Measurements from ENCODE around the gene NGFR. TPM values are rescaled to one million over a fixed set of nuclear protein-coding genes. Genes with fewer than 3 reads are reported as not detected.

NGFR gene
- total RNA-seq, 2 experiments from 2014 or later, result 0.10 to 1.1 TPM

DNA sequence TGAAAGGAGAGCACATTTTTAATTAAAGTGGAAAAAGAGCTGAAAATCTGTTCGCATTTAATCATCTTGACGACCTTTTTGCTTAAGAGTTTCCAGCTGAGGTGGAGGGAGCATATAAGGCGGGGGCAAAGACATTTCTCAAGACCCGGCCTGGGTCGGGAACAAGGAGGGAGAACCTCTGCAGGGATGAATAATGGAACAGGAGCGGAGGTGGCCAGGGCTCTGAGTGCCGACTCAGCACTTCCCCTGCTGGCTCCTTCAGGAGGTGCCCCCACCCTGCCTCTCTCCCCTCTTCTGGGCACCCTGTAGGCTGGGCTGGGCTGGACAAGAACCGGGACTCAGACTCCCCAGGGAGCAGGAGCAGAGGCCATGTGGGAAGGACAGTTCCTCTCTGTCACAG lies 7.9 kb upstream of the NGFR start:
- no peaks in the 10 kb centered on the region for H3K4me1 ChIP-seq (ENCODE audit: insufficient read depth, low read length, poor library complexity, severe bottlenecking)
- no peak overlapping the region for H3K4me3 ChIP-seq (ENCODE audit: low read depth, low read length, poor library complexity, severe bottlenecking)
- no peak overlapping the region for H2AFZ ChIP-seq (ENCODE audit: low read length)
- H3K9me3 ChIP-seq (ENCODE audit: low read length), result no peaks in the 10 kb centered on the region
- H4K20me1 ChIP-seq (ENCODE audit: insufficient read depth, low read length), result no peaks in the 10 kb centered on the region
- CTCF ChIA-PET (ENCODE audit: unreplicated experiment), result no interaction called here
- no peak for DNase-seq (ENCODE audit: low spot score)
- TF ChIP-seq, protein P1, sequence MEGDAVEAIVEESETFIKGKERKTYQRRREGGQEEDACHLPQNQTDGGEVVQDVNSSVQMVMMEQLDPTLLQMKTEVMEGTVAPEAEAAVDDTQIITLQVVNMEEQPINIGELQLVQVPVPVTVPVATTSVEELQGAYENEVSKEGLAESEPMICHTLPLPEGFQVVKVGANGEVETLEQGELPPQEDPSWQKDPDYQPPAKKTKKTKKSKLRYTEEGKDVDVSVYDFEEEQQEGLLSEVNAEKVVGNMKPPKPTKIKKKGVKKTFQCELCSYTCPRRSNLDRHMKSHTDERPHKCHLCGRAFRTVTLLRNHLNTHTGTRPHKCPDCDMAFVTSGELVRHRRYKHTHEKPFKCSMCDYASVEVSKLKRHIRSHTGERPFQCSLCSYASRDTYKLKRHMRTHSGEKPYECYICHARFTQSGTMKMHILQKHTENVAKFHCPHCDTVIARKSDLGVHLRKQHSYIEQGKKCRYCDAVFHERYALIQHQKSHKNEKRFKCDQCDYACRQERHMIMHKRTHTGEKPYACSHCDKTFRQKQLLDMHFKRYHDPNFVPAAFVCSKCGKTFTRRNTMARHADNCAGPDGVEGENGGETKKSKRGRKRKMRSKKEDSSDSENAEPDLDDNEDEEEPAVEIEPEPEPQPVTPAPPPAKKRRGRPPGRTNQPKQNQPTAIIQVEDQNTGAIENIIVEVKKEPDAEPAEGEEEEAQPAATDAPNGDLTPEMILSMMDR (conservative IDR thresholded peaks at IDR 0.05; ENCODE audit: low read length), result no peak
- TF ChIP-seq EZH2phosphoT487 (IDR thresholded peaks at IDR 0.05; ENCODE audit: borderline replicate concordance, low read depth, low read length), result no peak
- POLR2A ChIA-PET, result no interaction called here
- no peak overlapping the region for H3K27ac ChIP-seq (ENCODE audit: low read depth, low read length, poor library complexity, severe bottlenecking)
- H3K4me2 ChIP-seq (ENCODE audit: low read length), result no peak overlapping the region
- intact Hi-C loops (cut with micrococcal nuclease; ENCODE audit: unreplicated experiment), result no loop called here
- H3K9me2 ChIP-seq (ENCODE audit: insufficient read depth, low read length), result no peaks in the 10 kb centered on the region
- H3K79me2 ChIP-seq (ENCODE audit: insufficient read depth, low read depth, low read length), result no peaks in the 10 kb centered on the region
- BruUV-seq (replicated peaks), result no TSS peak
- H3K36me3 ChIP-seq (ENCODE audit: insufficient read depth, low read length), result no peaks in the 10 kb centered on the region

DNA sequence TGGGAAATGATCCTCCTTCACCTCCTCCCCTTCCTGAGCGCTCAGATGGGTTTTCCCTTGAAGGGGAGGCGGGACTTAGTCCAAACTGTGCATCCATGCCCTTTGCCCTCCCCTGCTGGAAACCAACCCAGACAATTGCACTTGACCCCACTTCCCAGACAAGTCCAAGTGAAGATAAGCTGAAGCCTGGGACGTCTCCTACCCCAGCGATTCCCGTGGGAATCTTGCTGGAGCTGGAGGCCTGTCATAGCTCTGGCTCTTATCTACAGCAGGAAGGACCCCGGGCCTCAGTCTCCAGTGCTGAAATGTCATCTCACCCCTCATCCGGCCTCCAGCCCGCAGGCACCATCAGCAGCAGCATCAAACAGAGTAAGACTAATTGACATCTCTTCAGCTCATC lies 6.5 kb upstream of the NGFR start:
- Histone ChIP-seq H3K9me2 (ENCODE audit: insufficient read depth, low read length) (no peaks in the 10 kb centered on the region), H3K4me2 (ENCODE audit: low read length) (no peak overlapping the region), H3K9me3 (ENCODE audit: low read length) (no peaks in the 10 kb centered on the region), H2AFZ (ENCODE audit: low read length) (no peak overlapping the region), H3K4me1 (ENCODE audit: insufficient read depth, low read length, poor library complexity, severe bottlenecking) (no peaks in the 10 kb centered on the region), H3K27ac (ENCODE audit: low read depth, low read length, poor library complexity, severe bottlenecking) (no peak overlapping the region), H3K79me2 (ENCODE audit: insufficient read depth, low read depth, low read length) (no peaks in the 10 kb centered on the region), H3K36me3 (ENCODE audit: insufficient read depth, low read length) (no peaks in the 10 kb centered on the region), H3K4me3 (ENCODE audit: low read depth, low read length, poor library complexity, severe bottlenecking) (no peak overlapping the region), H4K20me1 (ENCODE audit: insufficient read depth, low read length) (no peaks in the 10 kb centered on the region)
- ChIA-PET POLR2A (no interaction called here), CTCF (ENCODE audit: unreplicated experiment) (interaction anchor here (0.7 kb wide), 1 partner anchor 19 kb away, joined by 5 read pairs; no protein-coding TSS in a partner anchor)
- TF ChIP-seq, protein P1 (conservative IDR thresholded peaks at IDR 0.05; ENCODE audit: low read length), result no peak
- TF ChIP-seq EZH2phosphoT487 (IDR thresholded peaks at IDR 0.05; ENCODE audit: borderline replicate concordance, low read depth, low read length), result no peak
- BruUV-seq (replicated peaks), result no TSS peak
- intact Hi-C loops (cut with micrococcal nuclease; ENCODE audit: unreplicated experiment), result no loop called here
- no peak for DNase-seq (ENCODE audit: low spot score)

DNA sequence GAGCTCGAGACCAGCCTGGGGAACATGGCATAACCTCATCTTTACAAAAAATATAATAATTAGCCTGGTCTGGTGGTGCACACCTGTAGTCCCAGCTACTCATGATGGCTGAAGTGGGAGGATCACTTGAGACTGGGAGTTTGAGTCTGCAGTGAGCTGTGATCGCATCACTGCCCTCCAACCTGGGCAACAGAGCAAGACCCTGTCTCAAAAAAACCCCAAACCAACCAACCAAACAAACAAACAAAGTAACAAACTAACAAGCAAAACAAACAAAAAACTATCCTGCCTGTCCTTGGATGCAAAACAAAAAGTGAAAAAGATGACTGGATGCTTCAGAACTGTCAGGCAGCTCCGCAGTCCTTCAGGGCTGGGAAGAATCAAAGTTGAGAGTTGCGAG lies 5.7 kb upstream of the NGFR start:
- Histone ChIP-seq H4K20me1 (ENCODE audit: insufficient read depth, low read length) (no peaks in the 10 kb centered on the region), H2AFZ (ENCODE audit: low read length) (no peak overlapping the region), H3K79me2 (ENCODE audit: insufficient read depth, low read depth, low read length) (no peaks in the 10 kb centered on the region), H3K9me3 (ENCODE audit: low read length) (no peaks in the 10 kb centered on the region), H3K4me3 (ENCODE audit: low read depth, low read length, poor library complexity, severe bottlenecking) (no peak overlapping the region), H3K36me3 (ENCODE audit: insufficient read depth, low read length) (no peaks in the 10 kb centered on the region), H3K4me1 (ENCODE audit: insufficient read depth, low read length, poor library complexity, severe bottlenecking) (peaks cover under 1% of the 10 kb centered on the region), H3K9me2 (ENCODE audit: insufficient read depth, low read length) (no peaks in the 10 kb centered on the region), H3K27ac (ENCODE audit: low read depth, low read length, poor library complexity, severe bottlenecking) (no peak overlapping the region), H3K4me2 (ENCODE audit: low read length) (no peak overlapping the region)
- no TSS peak for BruUV-seq (replicated peaks)
- TF ChIP-seq, protein P1 (conservative IDR thresholded peaks at IDR 0.05; ENCODE audit: low read length), result no peak
- TF ChIP-seq EZH2phosphoT487 (IDR thresholded peaks at IDR 0.05; ENCODE audit: borderline replicate concordance, low read depth, low read length), result no peak
- DNase-seq (ENCODE audit: low spot score), result no peak
- CTCF ChIA-PET (ENCODE audit: unreplicated experiment), result no interaction called here
- intact Hi-C loops (cut with micrococcal nuclease; ENCODE audit: unreplicated experiment), result no loop called here
- POLR2A ChIA-PET, result no interaction called here

Data from OCI-LY7 (cell line).